ENCODE data around the gene DHRS11. TPM values are rescaled to one million over a fixed set of nuclear protein-coding genes. Genes with fewer than 3 reads are reported as not detected.

The DHRS11 gene
- total RNA-seq, 4 donors from 2014 or later: 9.0 to 11.1 (median 10.2) TPM

DNA sequence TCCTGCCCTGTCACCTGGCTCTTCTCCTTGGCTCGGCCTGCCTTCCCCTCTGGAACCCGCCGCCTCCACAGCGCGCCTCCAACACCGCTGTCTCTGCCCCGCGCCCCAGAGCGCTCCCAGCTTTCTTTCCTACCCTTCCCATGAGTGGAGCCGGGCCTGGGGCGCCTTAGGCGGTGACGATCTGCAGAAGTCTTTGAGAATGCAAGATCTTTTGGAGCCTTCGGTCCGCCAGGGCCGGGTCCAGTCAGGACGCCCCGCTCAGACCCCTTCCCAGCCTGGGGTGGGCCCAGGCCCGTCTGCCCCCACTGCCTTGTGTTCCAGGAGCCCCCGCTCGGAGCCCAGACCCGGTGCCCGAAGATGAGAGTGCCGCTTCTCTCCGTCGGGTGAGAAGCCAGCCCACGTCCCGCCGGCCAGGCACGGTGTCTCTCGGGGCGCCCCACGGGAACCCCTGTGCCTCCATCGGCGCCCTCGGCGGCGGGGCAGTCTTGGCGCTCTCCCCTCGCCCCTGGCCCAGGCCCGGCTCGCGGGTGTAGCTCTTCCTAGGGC lies 49.7 kb downstream of the DHRS11 start:
- H3K4me3 ChIP-seq: peak overlapping the region; percentile 6 to 63 (median 25)
- H3K36me3 ChIP-seq: no peaks in the 10 kb centered on the region
- no peak for TF ChIP-seq POLR2A (IDR thresholded peaks at IDR 0.05)
- TF ChIP-seq, protein P1, sequence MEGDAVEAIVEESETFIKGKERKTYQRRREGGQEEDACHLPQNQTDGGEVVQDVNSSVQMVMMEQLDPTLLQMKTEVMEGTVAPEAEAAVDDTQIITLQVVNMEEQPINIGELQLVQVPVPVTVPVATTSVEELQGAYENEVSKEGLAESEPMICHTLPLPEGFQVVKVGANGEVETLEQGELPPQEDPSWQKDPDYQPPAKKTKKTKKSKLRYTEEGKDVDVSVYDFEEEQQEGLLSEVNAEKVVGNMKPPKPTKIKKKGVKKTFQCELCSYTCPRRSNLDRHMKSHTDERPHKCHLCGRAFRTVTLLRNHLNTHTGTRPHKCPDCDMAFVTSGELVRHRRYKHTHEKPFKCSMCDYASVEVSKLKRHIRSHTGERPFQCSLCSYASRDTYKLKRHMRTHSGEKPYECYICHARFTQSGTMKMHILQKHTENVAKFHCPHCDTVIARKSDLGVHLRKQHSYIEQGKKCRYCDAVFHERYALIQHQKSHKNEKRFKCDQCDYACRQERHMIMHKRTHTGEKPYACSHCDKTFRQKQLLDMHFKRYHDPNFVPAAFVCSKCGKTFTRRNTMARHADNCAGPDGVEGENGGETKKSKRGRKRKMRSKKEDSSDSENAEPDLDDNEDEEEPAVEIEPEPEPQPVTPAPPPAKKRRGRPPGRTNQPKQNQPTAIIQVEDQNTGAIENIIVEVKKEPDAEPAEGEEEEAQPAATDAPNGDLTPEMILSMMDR (IDR thresholded peaks at IDR 0.05): no peak
- peaks cover 9 to 19% (median 13%) of the 10 kb centered on the region in 3 donors for H3K4me1 ChIP-seq
- WGBS, 2 donors: 44% methylated on average over 7 of the region's 43 CpGs; no CpG with 5 or more reads in 1 of the 2 donors
- no peak for DNase-seq
- intact Hi-C loops (cut with DNase I): no loop called here
- H3K27me3 ChIP-seq: peaks cover 21 to 100% (median 24%) of the 10 kb centered on the region in 4 donors
- H3K27ac ChIP-seq: no peak overlapping the region
- H3K9me3 ChIP-seq: no peaks in the 10 kb centered on the region

DNA sequence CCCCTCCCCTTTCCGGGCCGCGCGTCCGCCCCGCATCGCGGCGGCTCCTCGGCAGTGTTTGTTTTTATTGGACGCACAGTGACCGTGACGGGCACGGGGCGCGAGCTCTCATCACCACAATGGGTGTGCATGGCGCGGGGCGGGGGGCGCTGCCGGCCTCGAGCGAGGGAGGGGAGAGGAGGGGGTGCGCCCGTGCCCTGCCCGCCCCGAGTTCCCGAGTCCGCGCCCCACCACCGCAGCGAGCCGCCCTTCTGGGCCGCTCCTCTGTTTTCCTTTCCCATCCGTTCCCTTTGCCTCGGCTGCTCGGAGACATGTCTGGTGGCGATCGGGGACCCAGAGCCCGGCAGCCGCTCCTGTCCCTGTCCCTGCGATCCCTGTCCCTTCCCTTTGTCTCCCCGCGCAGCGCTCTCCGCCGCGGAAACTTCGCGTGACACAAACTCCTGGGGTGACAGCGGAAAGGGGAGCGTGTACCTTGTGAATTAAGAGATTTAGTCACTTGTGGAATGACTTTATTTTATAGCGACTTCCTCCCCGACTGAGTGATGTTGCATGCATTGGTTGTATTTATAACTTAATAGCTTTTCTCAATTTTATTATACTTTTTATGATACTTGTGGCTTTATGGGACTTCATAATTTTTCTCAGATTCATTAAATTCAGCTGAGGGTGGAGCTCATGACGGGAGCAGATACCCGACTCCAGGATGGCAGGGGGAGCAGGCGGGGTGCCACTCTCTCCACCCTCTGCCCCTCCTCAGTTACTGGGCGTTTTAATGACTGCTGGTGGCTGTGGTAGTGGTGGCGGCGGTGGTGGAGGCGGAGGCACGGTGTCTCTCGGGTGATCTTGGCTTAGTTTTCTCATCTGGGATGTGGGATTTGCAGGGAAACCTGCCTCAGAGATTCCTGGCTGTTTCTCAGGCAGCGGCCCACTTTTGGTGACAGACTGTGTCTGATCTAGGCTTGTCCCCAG lies 50.5 kb downstream of the DHRS11 start:
- TF ChIP-seq, protein P1 (IDR thresholded peaks at IDR 0.05): no peak
- TF ChIP-seq POLR2A (IDR thresholded peaks at IDR 0.05): no peak
- peak overlapping the region; percentile 6 to 63 (median 25) for H3K4me3 ChIP-seq
- no peaks in the 10 kb centered on the region for H3K9me3 ChIP-seq
- peaks cover 9 to 19% (median 13%) of the 10 kb centered on the region in 3 donors for H3K4me1 ChIP-seq
- no peak for DNase-seq
- WGBS, 2 donors: 3 to 7% methylated on average over 22 to 25 of the region's 64 CpGs
- H3K27ac ChIP-seq: no peak overlapping the region
- intact Hi-C loops (cut with DNase I): no loop called here
- H3K36me3 ChIP-seq: no peaks in the 10 kb centered on the region
- H3K27me3 ChIP-seq: peaks cover 21 to 100% (median 24%) of the 10 kb centered on the region in 4 donors

DNA sequence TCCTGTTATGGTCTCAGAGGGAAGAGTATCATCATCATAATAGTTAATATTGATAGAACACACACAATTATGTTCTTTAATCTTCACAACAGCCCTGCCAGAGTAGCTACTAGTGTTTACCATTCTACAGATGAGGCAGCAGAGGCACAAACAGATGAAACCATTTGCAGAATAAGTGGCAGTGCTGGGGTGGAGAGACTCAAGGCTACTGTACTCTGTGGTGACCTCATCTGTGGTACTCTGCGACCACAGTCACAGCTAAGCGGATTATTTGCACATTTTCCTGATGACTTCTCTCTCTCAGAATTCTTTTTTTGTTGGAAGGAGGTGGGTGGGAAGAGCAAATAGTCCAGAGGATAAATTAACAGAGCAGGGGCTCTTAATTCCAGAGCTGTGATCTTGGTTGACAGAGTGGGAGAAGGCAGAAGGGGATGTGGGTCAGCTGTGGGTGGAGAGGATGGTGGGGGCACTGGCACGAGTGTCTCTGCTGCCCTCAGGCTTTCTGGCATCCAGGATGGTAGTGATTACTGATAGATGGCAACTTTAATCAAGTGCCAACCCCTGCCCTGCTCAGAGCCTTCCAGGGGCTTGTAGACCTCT lies 51.5 kb downstream of the DHRS11 start:
- H3K27me3 ChIP-seq: peaks cover 21 to 100% (median 24%) of the 10 kb centered on the region in 4 donors
- no peak overlapping the region for H3K4me3 ChIP-seq
- H3K27ac ChIP-seq: no peak overlapping the region
- 58 to 64% methylated on average over 3 of the region's 3 CpGs for WGBS, 2 donors
- H3K4me1 ChIP-seq: peaks cover 9 to 19% (median 13%) of the 10 kb centered on the region in 3 donors
- no peak for DNase-seq
- H3K9me3 ChIP-seq: no peaks in the 10 kb centered on the region
- TF ChIP-seq POLR2A (IDR thresholded peaks at IDR 0.05): no peak
- TF ChIP-seq, protein P1 (IDR thresholded peaks at IDR 0.05): no peak
- intact Hi-C loops (cut with DNase I): no loop called here
- no peaks in the 10 kb centered on the region for H3K36me3 ChIP-seq

DNA sequence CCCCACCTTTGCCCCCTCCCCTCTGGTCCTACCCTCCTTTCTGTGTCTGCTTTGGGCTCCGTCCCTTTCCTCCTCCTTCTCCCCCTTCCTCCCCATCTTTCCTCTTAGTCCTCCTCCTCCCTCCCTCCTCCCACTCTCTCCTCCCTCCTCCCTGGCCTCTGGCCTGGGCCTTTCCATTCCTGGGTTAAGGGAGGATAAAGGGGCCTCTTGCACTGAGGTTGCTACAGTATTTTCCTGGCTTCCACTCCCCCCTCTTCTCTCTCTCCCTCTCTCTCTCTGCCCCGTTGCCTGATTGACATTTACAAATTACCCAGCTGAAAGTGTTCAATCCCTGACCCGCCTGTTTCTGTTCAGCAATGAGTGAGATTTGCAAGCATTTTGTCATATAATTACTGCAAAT lies 53.7 kb downstream of the DHRS11 start:
- intact Hi-C loops (cut with DNase I): no loop called here
- peaks cover 9 to 19% (median 13%) of the 10 kb centered on the region in 3 donors for H3K4me1 ChIP-seq
- DNase-seq: no peak
- H3K4me3 ChIP-seq: no peak overlapping the region
- H3K27ac ChIP-seq: no peak overlapping the region
- no peaks in the 10 kb centered on the region for H3K9me3 ChIP-seq
- H3K27me3 ChIP-seq: peaks cover 21 to 97% (median 22%) of the 10 kb centered on the region in 4 donors
- 58 to 61% methylated on average over 3 of the region's 3 CpGs for WGBS, 2 donors
- TF ChIP-seq, protein P1 (IDR thresholded peaks at IDR 0.05): no peak
- H3K36me3 ChIP-seq: no peaks in the 10 kb centered on the region

All from esophagus squamous epithelium (tissue), 5 donors.